Body of pancreas (tissue), 4 donors: ENCODE measurements around the gene SH2B3. TPM values are rescaled to one million over a fixed set of nuclear protein-coding genes. Genes with fewer than 3 reads are reported as not detected.

Experiments used
- ATAC-seq: fragments of 150-250 bp; one replicate; pipeline ENCODE4 v1.9.1; 2016
- DNase-seq, 4 donors: peaks; one replicate each; pipeline ENCODE4 v3.0.0-alpha.2; 2019
- H3K27ac ChIP-seq, 4 donors: fragments of 200-600 bp; sonication (generic); 1 replicate in 3 of 4; 2 replicates in 1 of 4; pipeline versions ENCODE4 v1.5.1 to v1.6.1; 2016 to 2019; ENCODE audit warnings: mild to moderate bottlenecking in 1 of 4, mixed read lengths in 1 of 4, moderate library complexity in 1 of 4
- H3K27me3 ChIP-seq, 2 donors: fragments of 200-600 bp; sonication (generic); one replicate each; pipeline ENCODE4 v1.6.0; 2016; ENCODE audit warnings: mild to moderate bottlenecking in 1 of 2
- H3K36me3 ChIP-seq, 2 donors: fragments of 200-600 bp; sonication (generic); replicated peaks in 1 of 2; 2 replicates each; pipeline ENCODE4 v1.5.1; 2016; ENCODE audit warnings: low read depth in 2 of 2; ENCODE audit not compliant: insufficient read depth in 1 of 2
- H3K4me1 ChIP-seq: fragments of 200-600 bp; sonication (generic); one replicate; pipeline ENCODE4 v1.6.0; 2016
- H3K4me3 ChIP-seq, 2 donors: fragments of 200-600 bp; sonication (generic); 1 replicate in 1 of 2; 2 replicates in 1 of 2; pipeline ENCODE4 v1.5.1; 2016 to 2019
- H3K9me3 ChIP-seq, 3 donors: fragments of 200-600 bp; sonication (generic); 1 replicate in 2 of 3; 2 replicates in 1 of 3; pipeline ENCODE4 v1.5.1; 2016
- POLR2A ChIP-seq, 3 donors: fragments of 450-650 bp; IDR thresholded peaks; one replicate each; pipeline ENCODE4 v1.6.1; 2016; ENCODE audit warnings: antibody characterized with exemption in 3 of 3, mild to moderate bottlenecking in 2 of 3
- WGBS, 2 donors: methylation state at CpG; one replicate each; pipeline ENCODE4 v1.1.5; 2017; 5-methylcytosine and 5-hydroxymethylcytosine counted together
- intact Hi-C: fragments of 100-400 bp; cut with DNase I; formaldehyde crosslinking; loops from one replicate; pipeline ENCODE4 v1.15.1; 2023
- total RNA-seq, 2 donors: library from RNA; depleted of rRNA; stranded (reverse); fragments of >200 nt; gene quantifications; one replicate each; pipeline ENCODE4 v1.1.0, GENCODE V29; 2016
- TF ChIP-seq, protein P1 (sequence below), 7 experiments: fragments of 450-650 bp in 4 of 7; fragments of 200-600 bp in 3 of 7; sonication (generic) in 3 of 7; IDR thresholded peaks; one replicate each; pipeline ENCODE4 v1.5.1; 2016 to 2019; ENCODE audit warnings: antibody characterized with exemption in 7 of 7

SH2B3 gene
- total RNA-seq, 2 donors from 2014 or later, result 23.1 to 41.9 TPM

DNA sequence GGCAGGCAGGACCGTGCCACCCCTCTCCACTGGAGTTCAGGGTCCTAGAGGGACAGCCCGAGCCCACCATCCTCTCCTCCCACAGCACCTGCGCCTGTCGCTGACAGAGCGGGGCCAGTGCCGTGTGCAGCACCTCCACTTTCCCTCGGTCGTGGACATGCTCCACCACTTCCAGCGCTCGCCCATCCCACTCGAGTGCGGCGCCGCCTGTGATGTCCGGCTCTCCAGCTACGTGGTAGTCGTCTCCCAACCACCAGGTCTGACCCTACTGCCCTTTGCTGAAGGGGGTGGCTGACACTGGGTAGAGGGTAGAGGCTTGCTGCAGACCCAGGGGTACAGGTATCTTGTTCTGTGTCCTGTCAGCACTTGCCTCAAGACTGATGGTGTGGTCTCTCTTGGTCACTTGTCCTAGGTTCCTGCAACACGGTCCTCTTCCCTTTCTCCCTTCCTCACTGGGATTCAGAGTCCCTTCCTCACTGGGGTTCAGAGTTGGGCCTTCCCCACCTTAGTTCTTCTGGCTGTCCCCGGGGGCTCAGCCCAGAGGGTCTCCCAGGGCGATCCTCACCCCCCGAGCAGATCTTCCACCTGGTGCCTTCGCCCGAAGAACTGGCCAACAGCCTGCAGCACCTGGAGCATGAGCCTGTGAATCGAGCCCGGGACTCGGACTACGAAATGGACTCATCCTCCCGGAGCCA lies 42.0 kb downstream of the SH2B3 start:
- intact Hi-C loops, result no loop called here
- no peaks in the 10 kb centered on the region for H3K9me3 ChIP-seq
- H3K36me3 ChIP-seq, result peaks cover 0 to 6% of the 10 kb centered on the region in 2 donors
- DNase-seq, result peak; percentile 3 to 42 (median 28)
- TF ChIP-seq POLR2A (IDR thresholded peaks at IDR 0.05), result no peak
- TF ChIP-seq, protein P1, sequence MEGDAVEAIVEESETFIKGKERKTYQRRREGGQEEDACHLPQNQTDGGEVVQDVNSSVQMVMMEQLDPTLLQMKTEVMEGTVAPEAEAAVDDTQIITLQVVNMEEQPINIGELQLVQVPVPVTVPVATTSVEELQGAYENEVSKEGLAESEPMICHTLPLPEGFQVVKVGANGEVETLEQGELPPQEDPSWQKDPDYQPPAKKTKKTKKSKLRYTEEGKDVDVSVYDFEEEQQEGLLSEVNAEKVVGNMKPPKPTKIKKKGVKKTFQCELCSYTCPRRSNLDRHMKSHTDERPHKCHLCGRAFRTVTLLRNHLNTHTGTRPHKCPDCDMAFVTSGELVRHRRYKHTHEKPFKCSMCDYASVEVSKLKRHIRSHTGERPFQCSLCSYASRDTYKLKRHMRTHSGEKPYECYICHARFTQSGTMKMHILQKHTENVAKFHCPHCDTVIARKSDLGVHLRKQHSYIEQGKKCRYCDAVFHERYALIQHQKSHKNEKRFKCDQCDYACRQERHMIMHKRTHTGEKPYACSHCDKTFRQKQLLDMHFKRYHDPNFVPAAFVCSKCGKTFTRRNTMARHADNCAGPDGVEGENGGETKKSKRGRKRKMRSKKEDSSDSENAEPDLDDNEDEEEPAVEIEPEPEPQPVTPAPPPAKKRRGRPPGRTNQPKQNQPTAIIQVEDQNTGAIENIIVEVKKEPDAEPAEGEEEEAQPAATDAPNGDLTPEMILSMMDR (IDR thresholded peaks at IDR 0.05), result no peak
- H3K4me1 ChIP-seq, result peaks cover 56% of the 10 kb centered on the region
- ATAC-seq, result no peak
- peak overlapping the region; percentile 14 to 82 (median 54) for H3K27ac ChIP-seq
- no peak overlapping the region for H3K4me3 ChIP-seq
- 79 to 90% methylated on average over 20 to 26 of the region's 28 CpGs for WGBS, 2 donors
- H3K27me3 ChIP-seq, result no peaks in the 10 kb centered on the region

DNA sequence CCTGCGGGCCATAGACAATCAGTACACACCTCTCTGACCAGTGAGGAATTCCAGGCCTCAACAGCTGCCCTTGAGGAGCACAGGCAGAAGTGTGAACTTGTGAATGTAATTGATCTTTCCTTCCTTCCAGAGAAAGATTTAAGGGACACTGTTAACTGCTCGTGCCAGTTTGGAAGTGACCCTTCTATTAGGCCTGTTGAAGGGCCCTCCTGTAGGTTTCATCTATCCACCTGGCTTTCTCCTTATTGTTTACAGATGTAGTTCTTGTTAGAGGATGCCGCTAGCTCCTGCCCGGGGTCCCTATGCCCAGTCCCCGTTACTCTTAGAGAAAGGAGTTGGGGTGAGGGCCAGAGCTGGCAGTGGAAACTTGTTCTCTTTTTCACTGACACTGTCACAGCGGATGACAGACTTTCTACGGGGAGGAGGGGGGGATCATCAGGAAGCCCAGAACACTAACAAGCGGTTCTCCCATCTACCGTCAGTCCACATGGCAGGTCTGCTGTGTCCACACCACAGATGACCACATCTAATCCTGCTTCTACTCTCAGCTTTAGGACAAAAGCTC lies 42.6 kb downstream of the SH2B3 start:
- Histone ChIP-seq H3K27me3 (no peaks in the 10 kb centered on the region), H3K9me3 (no peaks in the 10 kb centered on the region), H3K4me1 (peaks cover 50% of the 10 kb centered on the region), H3K36me3 (peaks cover 0 to 11% of the 10 kb centered on the region in 2 donors), H3K4me3 (no peak overlapping the region), H3K27ac (peak overlapping the region; percentile 20 to 56 (median 40))
- 64 to 70% methylated on average over 9 of the region's 9 CpGs for WGBS, 2 donors
- DNase-seq (peak in 2 of 4 donors; percentile 1 to 11), ATAC-seq (no peak)
- intact Hi-C loops, result no loop called here
- no peak for TF ChIP-seq POLR2A (IDR thresholded peaks at IDR 0.05)
- TF ChIP-seq, protein P1 (IDR thresholded peaks at IDR 0.05), result peak in 2 of 7 experiments; percentile 2 to 15

DNA sequence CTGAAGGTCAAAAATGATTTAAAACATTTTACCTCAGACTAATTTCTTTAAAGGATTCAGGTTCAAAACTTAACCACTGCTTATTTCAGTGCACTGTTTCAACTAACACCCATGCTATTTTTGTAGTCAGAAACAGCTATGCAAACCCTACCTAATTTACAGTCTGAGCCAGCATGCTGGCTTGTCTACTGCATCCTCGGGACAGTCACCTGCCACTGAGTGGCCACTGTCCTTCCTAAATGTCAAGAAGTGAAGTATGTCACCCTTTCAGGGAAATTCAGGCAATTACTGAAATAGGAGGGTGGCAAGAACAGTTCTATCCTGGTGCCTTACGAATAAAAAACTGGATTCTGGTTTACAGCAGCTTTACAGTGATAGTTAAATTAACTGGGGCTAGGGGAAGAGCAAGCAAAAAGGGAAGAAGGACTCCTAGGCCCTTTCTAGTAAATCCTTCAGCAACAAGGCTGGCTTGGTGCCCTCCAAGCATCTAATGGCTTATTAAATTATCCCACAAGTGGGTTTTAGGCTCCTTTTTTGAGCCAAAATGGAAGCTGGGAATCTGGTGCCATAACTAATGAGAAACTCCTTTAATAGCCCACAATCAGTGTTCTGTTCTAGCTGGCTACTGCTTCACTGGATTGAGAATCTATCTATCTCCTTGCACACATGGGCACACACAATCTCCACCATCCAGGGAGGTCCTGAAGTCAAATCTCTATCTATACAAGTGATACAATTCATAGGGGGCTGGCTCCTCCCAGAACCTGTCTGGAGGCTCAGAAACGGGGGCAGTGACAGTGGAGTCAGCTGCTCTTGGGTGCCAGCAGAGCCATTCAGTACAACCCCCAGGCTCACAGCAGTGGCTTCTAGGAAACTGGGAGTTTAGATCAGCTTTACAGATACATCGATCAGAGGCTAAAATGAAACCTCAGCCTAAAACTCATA lies 43.4 kb downstream of the SH2B3 start:
- H3K9me3 ChIP-seq, result no peaks in the 10 kb centered on the region
- TF ChIP-seq, protein P1 (IDR thresholded peaks at IDR 0.05), result no peak
- TF ChIP-seq POLR2A (IDR thresholded peaks at IDR 0.05), result no peak
- peak in 2 of 4 donors; percentile 1 to 9 for DNase-seq
- no peaks in the 10 kb centered on the region for H3K27me3 ChIP-seq
- WGBS, 2 donors, result 65 to 82% methylated on average over 3 to 4 of the region's 4 CpGs
- intact Hi-C loops, result no loop called here
- peak overlapping the region in 3 of 4 donors; percentile 6 to 37 (median 20) for H3K27ac ChIP-seq
- ATAC-seq, result no peak
- no peak overlapping the region for H3K4me3 ChIP-seq
- H3K4me1 ChIP-seq, result peaks cover 42% of the 10 kb centered on the region
- peaks cover 0 to 17% of the 10 kb centered on the region in 2 donors for H3K36me3 ChIP-seq

DNA sequence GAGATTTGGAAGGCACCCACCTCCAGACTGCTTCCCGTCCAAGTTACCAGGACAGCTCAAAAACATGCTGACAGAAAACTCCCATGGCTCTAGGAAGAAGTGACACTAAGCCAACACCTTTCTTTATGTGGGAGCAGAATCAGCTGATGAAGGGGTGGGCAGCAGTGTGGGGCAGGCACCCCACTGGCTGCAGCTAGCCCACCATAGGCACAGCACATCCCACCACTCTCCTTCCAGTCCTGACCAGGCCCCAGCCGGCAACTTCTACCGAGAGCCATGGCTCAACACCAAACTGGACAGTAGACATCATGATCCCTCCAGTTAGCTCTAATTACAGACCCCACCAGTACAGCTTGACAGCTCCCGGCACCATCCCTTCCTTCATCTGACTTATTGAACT lies 45.0 kb downstream of the SH2B3 start:
- H3K27ac ChIP-seq, result no peak overlapping the region
- WGBS, 2 donors, result 82 to 93% methylated on average over 3 to 4 of the region's 4 CpGs
- DNase-seq, result no peak
- TF ChIP-seq, protein P1 (IDR thresholded peaks at IDR 0.05), result no peak
- TF ChIP-seq POLR2A (IDR thresholded peaks at IDR 0.05), result no peak
- H3K9me3 ChIP-seq, result no peaks in the 10 kb centered on the region
- ATAC-seq, result no peak
- intact Hi-C loops, result loop anchor here (5.0 kb wide), 1 partner anchor 53 kb away; no protein-coding TSS in a partner anchor
- H3K36me3 ChIP-seq, result peaks cover 0 to 17% of the 10 kb centered on the region in 2 donors
- H3K27me3 ChIP-seq, result no peaks in the 10 kb centered on the region
- H3K4me3 ChIP-seq, result no peak overlapping the region
- H3K4me1 ChIP-seq, result peaks cover 27% of the 10 kb centered on the region
